ENCODE results near the gene ARID1B. TPM values are rescaled to one million over a fixed set of nuclear protein-coding genes. Genes with fewer than 3 reads are reported as not detected.

Gene ARID1B
- total RNA-seq, 6 experiments from 2014 or later, result 23.2 to 35.3 (median 30.7) TPM

- no peak for TF ChIP-seq POLR2A (IDR thresholded peaks at IDR 0.05)
- TF ChIP-seq, protein P1, sequence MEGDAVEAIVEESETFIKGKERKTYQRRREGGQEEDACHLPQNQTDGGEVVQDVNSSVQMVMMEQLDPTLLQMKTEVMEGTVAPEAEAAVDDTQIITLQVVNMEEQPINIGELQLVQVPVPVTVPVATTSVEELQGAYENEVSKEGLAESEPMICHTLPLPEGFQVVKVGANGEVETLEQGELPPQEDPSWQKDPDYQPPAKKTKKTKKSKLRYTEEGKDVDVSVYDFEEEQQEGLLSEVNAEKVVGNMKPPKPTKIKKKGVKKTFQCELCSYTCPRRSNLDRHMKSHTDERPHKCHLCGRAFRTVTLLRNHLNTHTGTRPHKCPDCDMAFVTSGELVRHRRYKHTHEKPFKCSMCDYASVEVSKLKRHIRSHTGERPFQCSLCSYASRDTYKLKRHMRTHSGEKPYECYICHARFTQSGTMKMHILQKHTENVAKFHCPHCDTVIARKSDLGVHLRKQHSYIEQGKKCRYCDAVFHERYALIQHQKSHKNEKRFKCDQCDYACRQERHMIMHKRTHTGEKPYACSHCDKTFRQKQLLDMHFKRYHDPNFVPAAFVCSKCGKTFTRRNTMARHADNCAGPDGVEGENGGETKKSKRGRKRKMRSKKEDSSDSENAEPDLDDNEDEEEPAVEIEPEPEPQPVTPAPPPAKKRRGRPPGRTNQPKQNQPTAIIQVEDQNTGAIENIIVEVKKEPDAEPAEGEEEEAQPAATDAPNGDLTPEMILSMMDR (IDR thresholded peaks at IDR 0.05), result no peak
- Histone ChIP-seq H3K36me3 (no peaks in the 10 kb centered on the region), H3K27ac (no peak overlapping the region), H3K4me3 (no peak overlapping the region), H3K4me1 (no peaks in the 10 kb centered on the region), H3K27me3 (no peaks in the 10 kb centered on the region), H3K9me3 (no peaks in the 10 kb centered on the region)
- ATAC-seq (no peak), DNase-seq (no peak)
- intact Hi-C loops (cut with DNase I), result no loop called here
- 79% methylated on average over 5 of the region's 9 CpGs for WGBS (ENCODE audit: insufficient coverage, low coverage, low lambda C conversion rate, missing lambda C conversion rate)
Observed at GRCh38 chr6:156901309-156902019, 124.3 kb downstream of the ARID1B start.

DNA sequence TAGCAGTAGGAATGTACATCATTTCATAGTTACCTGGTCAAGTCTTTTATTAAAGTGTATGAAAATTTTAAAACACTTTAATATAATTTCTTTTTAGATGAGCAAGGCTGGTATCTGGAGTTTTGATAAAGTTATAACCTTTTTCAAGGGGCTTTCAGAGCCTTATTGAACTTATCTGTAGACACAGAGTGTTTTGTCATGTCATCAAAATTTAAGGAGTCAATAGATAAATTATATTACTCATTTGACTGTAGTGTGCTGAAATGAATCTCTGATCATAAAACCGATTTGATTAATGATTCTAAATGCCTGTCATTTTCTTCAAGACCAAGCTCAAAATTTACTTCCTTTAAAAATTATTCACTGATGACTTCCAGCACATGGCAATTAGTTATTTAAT lies 125.6 kb downstream of the ARID1B start:
- intact Hi-C loops (cut with DNase I), result no loop called here
- Histone ChIP-seq H3K4me1 (no peaks in the 10 kb centered on the region), H3K9me3 (no peaks in the 10 kb centered on the region), H3K36me3 (no peaks in the 10 kb centered on the region), H3K27me3 (no peaks in the 10 kb centered on the region), H3K27ac (no peak overlapping the region), H3K4me3 (no peak overlapping the region)
- TF ChIP-seq, protein P1 (IDR thresholded peaks at IDR 0.05), result no peak
- TF ChIP-seq POLR2A (IDR thresholded peaks at IDR 0.05), result no peak
- ATAC-seq, result no peak
- WGBS (ENCODE audit: insufficient coverage, low coverage, low lambda C conversion rate, missing lambda C conversion rate), result 81% methylated on average over 1 of the region's 1 CpG
- no peak for DNase-seq

DNA sequence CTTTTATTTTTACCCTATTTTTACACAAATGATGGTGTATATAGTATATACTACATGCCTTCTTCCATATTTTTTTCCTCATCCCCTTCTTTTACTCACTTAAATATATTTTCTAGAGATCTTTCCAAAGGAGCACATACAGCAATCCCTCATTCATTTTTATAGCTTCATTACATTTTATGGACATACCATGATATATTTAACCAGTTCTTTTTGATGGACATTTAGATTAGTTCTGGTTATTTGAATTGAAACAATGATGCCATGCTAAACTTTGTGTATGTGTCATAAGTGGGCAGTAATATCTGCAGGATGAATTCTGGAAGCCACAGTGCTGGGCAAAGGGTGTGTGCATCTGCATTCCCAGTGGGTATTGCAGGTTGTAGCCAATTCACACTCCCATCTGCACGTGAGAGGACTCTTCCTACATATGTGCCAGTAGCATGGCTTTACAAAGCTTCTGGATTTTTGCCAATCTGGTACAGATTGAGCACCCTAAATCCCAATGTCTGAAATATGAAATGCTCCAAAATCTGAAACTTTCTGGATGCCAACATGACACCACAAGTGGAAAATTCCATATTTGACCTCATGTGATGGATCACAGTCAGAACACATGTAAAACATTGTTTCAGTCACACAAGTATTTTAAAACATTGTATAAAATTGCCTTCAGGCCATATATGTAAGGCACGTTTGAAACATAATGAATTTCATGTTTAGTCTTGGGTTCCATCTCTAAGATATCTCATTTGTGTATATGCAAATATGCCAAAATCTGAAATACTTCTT lies 127.2 kb downstream of the ARID1B start:
- 90% methylated on average over 2 of the region's 2 CpGs for WGBS (ENCODE audit: insufficient coverage, low coverage, low lambda C conversion rate, missing lambda C conversion rate)
- no peak for DNase-seq
- Histone ChIP-seq H3K27ac (no peak overlapping the region), H3K4me1 (no peaks in the 10 kb centered on the region), H3K27me3 (no peaks in the 10 kb centered on the region), H3K4me3 (no peak overlapping the region), H3K36me3 (no peaks in the 10 kb centered on the region), H3K9me3 (no peaks in the 10 kb centered on the region)
- intact Hi-C loops (cut with DNase I), result no loop called here
- ATAC-seq, result no peak
- TF ChIP-seq, protein P1 (IDR thresholded peaks at IDR 0.05), result no peak
- TF ChIP-seq POLR2A (IDR thresholded peaks at IDR 0.05), result no peak

GRCh38 chr6:156905801-156906200 lies 128.6 kb downstream of the ARID1B start:
- Histone ChIP-seq H3K27me3 (no peaks in the 10 kb centered on the region), H3K27ac (no peak overlapping the region), H3K36me3 (no peaks in the 10 kb centered on the region), H3K4me3 (no peak overlapping the region), H3K4me1 (no peaks in the 10 kb centered on the region), H3K9me3 (no peaks in the 10 kb centered on the region)
- intact Hi-C loops (cut with DNase I), result no loop called here
- ATAC-seq, result no peak
- 74% methylated on average over 1 of the region's 1 CpG for WGBS (ENCODE audit: insufficient coverage, low coverage, low lambda C conversion rate, missing lambda C conversion rate)
- TF ChIP-seq POLR2A (IDR thresholded peaks at IDR 0.05), result no peak
- TF ChIP-seq, protein P1 (IDR thresholded peaks at IDR 0.05), result no peak
- no peak for DNase-seq
